Uterus (tissue), 4 donors: ENCODE data around the gene HSD17B8. TPM values are rescaled to one million over a fixed set of nuclear protein-coding genes. Genes with fewer than 3 reads are reported as not detected.

Experiments
- DNase-seq, 2 donors: peaks; one replicate each; pipeline ENCODE4 v3.0.0-alpha.2; 2019 to 2020
- H3K27ac ChIP-seq, 2 donors: fragments of 200-600 bp; sonication (generic); 1 replicate in 1 of 2; 2 replicates in 1 of 2; pipeline ENCODE4 v1.5.1; 2016 to 2018
- H3K27me3 ChIP-seq, 2 donors: fragments of 200-600 bp; sonication (generic); one replicate each; pipeline ENCODE4 v1.5.1; 2018 to 2019; ENCODE audit warnings: control low read depth in 1 of 2
- H3K36me3 ChIP-seq, 2 donors: fragments of 200-600 bp; sonication (generic); one replicate each; pipeline ENCODE4 v1.5.1; 2019; ENCODE audit warnings: control low read depth in 1 of 2
- H3K4me1 ChIP-seq, 2 donors: fragments of 200-600 bp; sonication (generic); one replicate each; pipeline ENCODE4 v1.5.1; 2018 to 2019; ENCODE audit warnings: control low read depth in 1 of 2
- H3K4me3 ChIP-seq, 2 donors: fragments of 200-600 bp; sonication (generic); 1 replicate in 1 of 2; 2 replicates in 1 of 2; pipeline ENCODE4 v1.5.1; 2018 to 2019; ENCODE audit warnings: mild to moderate bottlenecking in 1 of 2
- H3K9me3 ChIP-seq, 2 donors: fragments of 200-600 bp; sonication (generic); one replicate each; pipeline ENCODE4 v1.5.1; 2019; ENCODE audit warnings: control low read depth in 1 of 2
- POLR2A ChIP-seq, 2 donors: fragments of 450-650 bp; IDR thresholded peaks; one replicate each; pipeline ENCODE4 v1.6.1; 2016; ENCODE audit warnings: antibody characterized with exemption in 2 of 2, mild to moderate bottlenecking in 1 of 2, moderate library complexity in 1 of 2
- intact Hi-C: fragments of 100-400 bp; cut with DNase I; formaldehyde crosslinking; loops from one replicate; pipeline ENCODE4 v1.15.1; 2023; ENCODE audit warnings: low total_unique reads
- total RNA-seq, 4 donors: library from RNA; depleted of rRNA in 3 of 4; stranded (reverse); fragments of >200 nt in 3 of 4; gene quantifications; one replicate each; pipeline versions ENCODE4 v1.1.0 to v1.2.4, GENCODE V29; 2014 to 2023
- TF ChIP-seq, protein P1 (sequence below), 4 experiments: fragments of 200-600 bp in 2 of 4; fragments of 450-650 bp in 2 of 4; sonication (generic) in 2 of 4; IDR thresholded peaks; one replicate each; pipeline ENCODE4 v1.5.1; 2016 to 2019; ENCODE audit warnings: antibody characterized with exemption in 4 of 4, mild to moderate bottlenecking in 2 of 4, moderate library complexity in 1 of 4
- donor health status: DM: yes; HTN: yes; CAD: no.

HSD17B8 gene
- total RNA-seq, 4 donors from 2014 or later: 2.6 to 11.3 (median 5.8) TPM; not detected in 1

DNA sequence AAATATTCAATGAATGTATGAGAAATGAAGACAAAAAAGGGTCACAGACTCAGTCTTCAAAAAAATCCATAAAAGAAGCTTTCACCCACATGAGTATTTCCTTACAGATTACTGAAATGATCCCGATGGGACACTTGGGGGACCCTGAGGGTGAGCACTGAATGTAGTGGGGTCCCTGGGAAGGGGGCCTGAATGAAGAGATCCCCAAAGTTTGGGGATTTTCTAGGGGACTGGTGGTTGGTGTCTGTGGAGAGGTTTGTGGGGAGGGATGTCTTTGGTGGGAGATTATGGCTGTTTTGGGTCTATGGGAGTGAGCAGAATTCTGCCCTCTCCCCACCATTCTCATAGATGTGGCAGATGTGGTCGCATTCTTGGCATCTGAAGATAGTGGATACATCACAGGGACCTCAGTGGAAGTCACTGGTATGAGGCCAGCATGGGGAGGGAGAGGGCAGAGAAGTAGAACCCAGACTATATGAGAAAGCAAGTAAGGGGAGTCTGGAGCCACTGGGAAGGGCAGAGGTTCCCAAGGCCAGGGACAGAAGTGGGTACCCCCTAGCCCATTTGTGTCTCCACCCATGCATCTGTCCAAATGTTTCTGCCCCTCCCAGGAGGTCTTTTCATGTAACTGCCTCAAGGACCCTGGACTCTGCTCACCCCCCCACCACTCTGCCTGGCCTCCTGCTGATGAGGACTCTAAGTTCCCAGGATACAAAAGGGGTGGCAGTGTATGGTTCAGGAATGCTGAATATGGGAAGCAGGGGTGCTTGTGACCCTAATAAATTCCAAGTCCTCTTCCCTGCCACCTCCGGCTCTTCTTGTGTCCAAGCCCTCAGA is 1.8 kb downstream of the HSD17B8 start:
- H3K36me3 ChIP-seq: no peaks in the 10 kb centered on the region
- H3K9me3 ChIP-seq: no peaks in the 10 kb centered on the region
- peaks cover 10% of the 10 kb centered on the region in 2 donors for H3K4me1 ChIP-seq
- no peaks in the 10 kb centered on the region for H3K27me3 ChIP-seq
- TF ChIP-seq, protein P1, sequence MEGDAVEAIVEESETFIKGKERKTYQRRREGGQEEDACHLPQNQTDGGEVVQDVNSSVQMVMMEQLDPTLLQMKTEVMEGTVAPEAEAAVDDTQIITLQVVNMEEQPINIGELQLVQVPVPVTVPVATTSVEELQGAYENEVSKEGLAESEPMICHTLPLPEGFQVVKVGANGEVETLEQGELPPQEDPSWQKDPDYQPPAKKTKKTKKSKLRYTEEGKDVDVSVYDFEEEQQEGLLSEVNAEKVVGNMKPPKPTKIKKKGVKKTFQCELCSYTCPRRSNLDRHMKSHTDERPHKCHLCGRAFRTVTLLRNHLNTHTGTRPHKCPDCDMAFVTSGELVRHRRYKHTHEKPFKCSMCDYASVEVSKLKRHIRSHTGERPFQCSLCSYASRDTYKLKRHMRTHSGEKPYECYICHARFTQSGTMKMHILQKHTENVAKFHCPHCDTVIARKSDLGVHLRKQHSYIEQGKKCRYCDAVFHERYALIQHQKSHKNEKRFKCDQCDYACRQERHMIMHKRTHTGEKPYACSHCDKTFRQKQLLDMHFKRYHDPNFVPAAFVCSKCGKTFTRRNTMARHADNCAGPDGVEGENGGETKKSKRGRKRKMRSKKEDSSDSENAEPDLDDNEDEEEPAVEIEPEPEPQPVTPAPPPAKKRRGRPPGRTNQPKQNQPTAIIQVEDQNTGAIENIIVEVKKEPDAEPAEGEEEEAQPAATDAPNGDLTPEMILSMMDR (IDR thresholded peaks at IDR 0.05): no peak
- no peak for TF ChIP-seq POLR2A (IDR thresholded peaks at IDR 0.05)
- no peak overlapping the region for H3K27ac ChIP-seq
- DNase-seq: no peak
- no peak overlapping the region for H3K4me3 ChIP-seq
- intact Hi-C loops: loop anchor here (10.0 kb wide), 1 partner anchor 89 kb away; the partner anchor contains the start of gene RGL2

DNA sequence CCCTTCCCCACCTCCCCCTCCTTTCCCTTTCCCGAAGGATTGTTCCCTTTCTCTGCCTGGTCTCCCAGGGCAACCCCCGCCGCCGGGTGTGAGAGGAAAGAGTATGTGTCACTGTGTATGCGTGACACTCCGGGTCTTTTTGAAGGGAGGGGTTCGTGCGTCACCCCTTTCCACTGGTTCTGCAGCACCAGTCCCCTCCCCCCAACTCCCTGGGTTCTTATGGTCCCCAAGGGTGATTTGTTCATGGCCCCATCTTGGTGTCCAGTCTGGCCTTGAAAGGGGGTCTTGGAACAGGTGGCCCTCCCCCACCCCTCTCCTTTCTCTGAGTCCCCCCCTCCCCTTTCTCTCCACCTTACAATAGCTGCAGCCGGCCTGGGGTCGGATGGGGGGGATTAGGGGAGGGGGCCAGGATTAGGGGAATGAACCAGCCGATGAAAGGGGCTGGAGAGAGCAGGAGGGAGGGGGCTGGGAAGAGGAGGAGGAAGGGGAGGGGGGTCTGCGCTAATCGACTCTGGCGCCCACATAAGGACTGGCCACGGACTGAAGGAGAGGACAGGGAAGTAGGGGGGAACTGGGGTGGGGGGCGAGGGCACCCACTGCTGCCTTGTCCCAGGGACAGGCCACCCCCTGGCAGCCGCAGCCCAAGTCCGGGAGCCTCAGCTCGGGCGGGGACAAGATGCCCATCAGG is 2.6 kb downstream of the HSD17B8 start:
- Histone ChIP-seq H3K36me3 (no peaks in the 10 kb centered on the region), H3K4me1 (peaks cover 3 to 5% of the 10 kb centered on the region in 2 donors), H3K4me3 (peak overlapping the region; percentile 90 to 94), H3K27ac (peak overlapping the region; percentile 94 to 99), H3K27me3 (no peaks in the 10 kb centered on the region), H3K9me3 (no peaks in the 10 kb centered on the region)
- DNase-seq: no peak
- intact Hi-C loops: loop anchor here (10.0 kb wide), 1 partner anchor 88 kb away; the partner anchor contains the start of gene RGL2
- no peak for TF ChIP-seq POLR2A (IDR thresholded peaks at IDR 0.05)
- TF ChIP-seq, protein P1 (IDR thresholded peaks at IDR 0.05): no peak

DNA sequence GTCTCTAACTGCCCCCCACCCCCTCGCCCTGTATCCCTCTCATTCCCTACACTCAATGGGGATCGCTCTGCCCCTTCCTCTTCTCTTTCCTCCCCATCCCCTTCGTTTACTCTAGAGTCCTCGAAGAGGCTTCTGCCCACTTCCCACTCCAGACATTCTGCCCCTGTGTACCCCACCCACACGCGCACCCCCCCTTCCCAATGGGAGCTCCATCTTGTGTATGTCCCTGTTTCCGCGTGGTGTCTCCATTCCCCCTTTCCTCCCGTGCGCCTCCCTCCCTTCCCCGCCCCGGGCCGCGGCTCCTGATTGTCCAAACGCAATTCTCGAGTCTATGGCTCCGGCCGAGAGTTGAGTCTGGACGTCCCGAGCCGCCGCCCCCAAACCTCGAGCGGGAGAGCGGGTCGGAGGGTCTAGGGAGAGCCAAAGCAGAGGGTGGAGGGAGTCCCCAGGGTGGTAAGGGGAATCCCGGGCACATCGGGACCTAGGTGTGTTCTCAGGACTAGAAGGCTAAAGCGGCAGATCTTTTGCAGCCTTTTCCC is 3.2 kb downstream of the HSD17B8 start:
- TF ChIP-seq, protein P1 (IDR thresholded peaks at IDR 0.05): no peak
- TF ChIP-seq POLR2A (IDR thresholded peaks at IDR 0.05): no peak
- H3K27ac ChIP-seq: peak overlapping the region; percentile 94 to 99
- peak; percentile 60 to 63 for DNase-seq
- no peaks in the 10 kb centered on the region for H3K9me3 ChIP-seq
- H3K27me3 ChIP-seq: no peaks in the 10 kb centered on the region
- peak overlapping the region; percentile 90 to 94 for H3K4me3 ChIP-seq
- no peaks in the 10 kb centered on the region for H3K36me3 ChIP-seq
- peaks cover 0 to under 1% of the 10 kb centered on the region in 2 donors for H3K4me1 ChIP-seq
- intact Hi-C loops: loop anchor here (10.0 kb wide), 1 partner anchor 87 kb away; the partner anchor contains the start of gene RGL2

DNA sequence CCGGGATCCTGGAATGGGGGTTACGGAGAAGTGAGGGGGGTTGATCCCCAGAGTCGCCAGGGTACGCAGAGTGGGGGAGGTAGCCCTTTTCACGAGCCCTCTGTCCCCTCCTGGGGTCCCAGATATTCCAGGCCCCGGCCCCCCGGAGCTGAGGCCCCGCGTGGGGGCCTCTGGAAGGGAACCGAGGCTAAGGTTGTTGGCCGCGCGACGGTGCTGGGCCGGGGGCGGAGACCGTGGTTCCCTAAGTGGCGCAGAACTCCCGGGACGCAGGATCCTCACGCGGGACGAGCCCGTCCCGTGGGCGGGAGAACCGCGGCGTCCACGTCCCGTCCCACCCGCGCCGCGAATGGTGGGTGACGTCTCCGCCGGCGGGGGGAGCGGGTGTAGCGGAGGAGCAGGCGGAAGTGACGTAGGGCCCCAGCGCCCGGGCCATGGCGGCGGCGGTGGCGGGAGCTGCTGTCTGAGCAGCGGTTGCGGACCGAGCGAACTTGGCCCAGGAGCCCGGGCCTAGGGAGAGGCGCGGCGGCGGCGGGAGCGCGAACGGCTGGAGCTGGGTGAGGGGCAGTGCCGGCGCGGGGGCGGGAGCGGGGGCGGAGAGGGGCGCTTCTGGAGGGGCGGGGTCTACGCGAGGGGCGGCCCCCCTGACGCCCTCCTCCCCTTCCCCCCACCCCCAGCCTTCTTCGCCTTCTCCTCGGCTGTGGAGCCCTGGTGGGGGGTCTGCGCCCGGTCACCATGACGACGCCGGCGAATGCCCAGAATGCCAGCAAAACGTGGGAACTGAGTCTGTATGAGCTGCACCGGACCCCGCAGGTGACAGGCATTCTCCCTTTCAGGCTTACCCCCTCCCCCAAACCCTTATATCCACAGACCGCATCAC is 3.9 kb downstream of the HSD17B8 start, which contains the start of gene RING1:
RING1 (plus strand) TSS at position 410 of the 877 bp plus-strand sequence; CDS start at position 733, 323 bp downstream.
- no peaks in the 10 kb centered on the region for H3K36me3 ChIP-seq
- TF ChIP-seq, protein P1 (IDR thresholded peaks at IDR 0.05): peak in 1 of 4 experiments; percentile 19
- peak; percentile 97 to 100 for TF ChIP-seq POLR2A (IDR thresholded peaks at IDR 0.05)
- H3K27ac ChIP-seq: peak within 1 kb of the TSS; percentile 94 to 99
- no peaks in the 10 kb centered on the region for H3K4me1 ChIP-seq
- H3K27me3 ChIP-seq: no peaks in the 10 kb centered on the region
- peak; percentile 87 to 89 for DNase-seq
- H3K4me3 ChIP-seq: peak within 1 kb of the TSS; percentile 90 to 94
- H3K9me3 ChIP-seq: no peaks in the 10 kb centered on the region
- intact Hi-C loops: loop anchor here (10.0 kb wide), 1 partner anchor 86 kb away; the partner anchor contains the start of gene RGL2
